IgD-negative memory B cell (primary cell): Measurements from ENCODE around the gene PRAME. TPM values are rescaled to one million over a fixed set of nuclear protein-coding genes. Genes with fewer than 3 reads are reported as not detected.
"Not testable (repeated sequence)": the region's sequence is repeated elsewhere in the genome, so short reads cannot be mapped to it uniquely, and the experiment has no call there.

Source experiments
- H3K27ac Mint-ChIP-seq, 3 donors: one replicate each; pipeline ENCODE4 v1.8.0; 2020 to 2022; ENCODE audit warnings: mild to moderate bottlenecking in 3 of 3, mixed read lengths in 3 of 3, moderate library complexity in 1 of 3
- H3K27me3 Mint-ChIP-seq: one replicate; pipeline ENCODE4 v1.8.0; 2021; ENCODE audit warnings: mixed read lengths
- H3K36me3 Mint-ChIP-seq: one replicate; pipeline ENCODE4 v1.8.0; 2020; ENCODE audit warnings: mild to moderate bottlenecking, mixed read lengths
- H3K4me1 Mint-ChIP-seq, 3 donors: one replicate each; pipeline ENCODE4 v1.8.0; 2020 to 2022; ENCODE audit warnings: mixed read lengths in 3 of 3, mild to moderate bottlenecking in 1 of 3
- H3K4me3 Mint-ChIP-seq, 4 donors: one replicate each; pipeline ENCODE4 v1.8.0; 2020 to 2022; ENCODE audit warnings: mild to moderate bottlenecking in 4 of 4, mixed read lengths in 4 of 4, moderate library complexity in 3 of 4
- H3K9me3 Mint-ChIP-seq, 3 donors: one replicate each; pipeline ENCODE4 v1.8.0; 2020 to 2021; ENCODE audit warnings: mixed read lengths in 3 of 3, mild to moderate bottlenecking in 1 of 3
- polyA plus RNA-seq: library from polyadenylated mRNA; unstranded; fragments of 300-500 nt; fragmentation: Illumina TruSeq; gene quantifications from one replicate; pipeline ENCODE4 v1.2.3, GENCODE V29; 2021

The PRAME gene, protein sequence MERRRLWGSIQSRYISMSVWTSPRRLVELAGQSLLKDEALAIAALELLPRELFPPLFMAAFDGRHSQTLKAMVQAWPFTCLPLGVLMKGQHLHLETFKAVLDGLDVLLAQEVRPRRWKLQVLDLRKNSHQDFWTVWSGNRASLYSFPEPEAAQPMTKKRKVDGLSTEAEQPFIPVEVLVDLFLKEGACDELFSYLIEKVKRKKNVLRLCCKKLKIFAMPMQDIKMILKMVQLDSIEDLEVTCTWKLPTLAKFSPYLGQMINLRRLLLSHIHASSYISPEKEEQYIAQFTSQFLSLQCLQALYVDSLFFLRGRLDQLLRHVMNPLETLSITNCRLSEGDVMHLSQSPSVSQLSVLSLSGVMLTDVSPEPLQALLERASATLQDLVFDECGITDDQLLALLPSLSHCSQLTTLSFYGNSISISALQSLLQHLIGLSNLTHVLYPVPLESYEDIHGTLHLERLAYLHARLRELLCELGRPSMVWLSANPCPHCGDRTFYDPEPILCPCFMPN
- not detected for polyA plus RNA-seq

DNA sequence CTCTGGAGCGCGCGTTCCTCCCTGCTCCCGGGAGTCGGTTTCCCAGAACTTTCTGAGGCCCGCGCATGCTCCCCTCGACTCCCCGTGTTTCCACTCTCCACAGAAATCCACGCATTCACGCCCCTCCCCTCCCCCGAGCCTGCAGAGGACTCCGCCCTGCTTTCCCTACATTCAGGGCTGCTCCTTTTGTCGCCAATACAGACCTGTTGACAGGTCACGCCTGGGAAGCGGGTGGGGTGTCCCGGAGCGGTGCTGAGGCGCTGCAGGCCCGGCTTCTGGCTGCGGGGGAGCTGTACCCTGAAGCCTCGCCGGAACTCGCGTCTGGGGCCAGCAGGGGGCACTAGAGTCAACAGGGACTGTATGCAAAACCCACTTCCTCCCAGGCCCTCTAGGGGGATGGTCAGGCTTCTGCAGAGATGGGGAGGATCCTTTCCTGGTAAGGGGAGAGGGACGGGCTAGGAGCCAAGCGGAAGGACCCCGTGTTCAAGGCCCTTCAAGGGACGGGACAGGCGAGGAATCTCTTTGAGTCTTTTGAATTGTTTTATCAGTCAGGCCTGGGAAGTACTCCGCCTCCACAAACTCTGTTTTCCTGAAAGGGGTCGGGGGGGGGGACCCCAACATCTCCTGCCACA, at the start of gene PRAME:
Gene PRAME (minus strand): TSS at position 294 of the 632 bp plus-strand sequence. CDS start 2,433 bp downstream, outside the sequence.
- Mint-ChIP-seq H3K27ac (peak within 1 kb of the TSS in 2 of 3 donors; percentile 84 to 88), H3K36me3 (peaks cover 2% of the 10 kb centered on the region), H3K4me3 (peak within 1 kb of the TSS; percentile 45 to 83 (median 63)), H3K9me3 (no peaks in the 10 kb centered on the region), H3K4me1 (peaks cover 2 to 6% (median 6%) of the 10 kb centered on the region in 3 donors), H3K27me3 (no peaks in the 10 kb centered on the region)

DNA sequence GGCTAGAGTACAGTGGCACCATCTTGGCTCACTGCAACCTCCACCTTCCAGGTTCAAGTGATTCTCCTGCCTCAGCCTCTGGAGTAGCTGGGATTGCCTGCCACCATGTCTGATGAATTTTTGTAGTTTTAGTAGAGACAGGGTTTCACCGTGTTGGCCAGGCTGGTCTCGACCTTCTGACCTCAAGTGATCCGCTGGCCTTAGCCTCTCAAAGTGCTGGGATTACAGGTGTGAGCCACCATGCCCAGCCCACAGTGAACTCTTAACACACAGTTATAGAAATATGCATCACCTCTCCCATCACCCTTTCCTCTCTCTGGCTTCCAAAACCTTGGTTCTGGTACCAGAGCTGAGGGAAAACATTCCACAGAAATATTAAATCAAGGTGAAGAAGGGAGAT, 49.0 kb upstream of the PRAME start:
- peaks cover 11 to 28% (median 23%) of the 10 kb centered on the region in 3 donors for H3K4me1 Mint-ChIP-seq
- not testable (repeated sequence) for H3K9me3 Mint-ChIP-seq, H3K27me3 Mint-ChIP-seq, H3K27ac Mint-ChIP-seq, H3K4me3 Mint-ChIP-seq, H3K36me3 Mint-ChIP-seq

DNA sequence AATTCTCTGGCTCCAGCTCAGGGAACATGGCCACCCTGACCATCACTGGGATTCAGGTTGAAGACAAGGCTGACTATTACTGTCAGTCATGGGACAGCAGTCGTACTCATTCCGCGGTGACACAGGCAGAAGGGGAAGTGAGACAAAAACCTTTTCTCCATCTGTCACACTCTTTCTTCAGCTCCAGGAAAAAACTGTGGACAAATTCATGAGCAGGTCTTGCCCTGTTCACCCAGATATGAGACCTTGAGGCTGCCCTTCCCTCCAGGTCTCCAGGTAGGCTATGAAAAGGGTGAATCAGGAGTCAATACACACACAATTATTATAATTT, 46.0 kb upstream of the PRAME start:
- peaks cover 4% of the 10 kb centered on the region for H3K36me3 Mint-ChIP-seq
- peaks cover 0 to 5% (median 4%) of the 10 kb centered on the region in 3 donors for H3K9me3 Mint-ChIP-seq
- no peaks in the 10 kb centered on the region for H3K27me3 Mint-ChIP-seq
- peak overlapping the region in 3 of 4 donors; percentile 3 to 90 (median 30) for H3K4me3 Mint-ChIP-seq
- H3K4me1 Mint-ChIP-seq: peaks cover 11 to 30% (median 25%) of the 10 kb centered on the region in 3 donors
- peak overlapping the region in 2 of 3 donors; percentile 58 to 84 for H3K27ac Mint-ChIP-seq

DNA sequence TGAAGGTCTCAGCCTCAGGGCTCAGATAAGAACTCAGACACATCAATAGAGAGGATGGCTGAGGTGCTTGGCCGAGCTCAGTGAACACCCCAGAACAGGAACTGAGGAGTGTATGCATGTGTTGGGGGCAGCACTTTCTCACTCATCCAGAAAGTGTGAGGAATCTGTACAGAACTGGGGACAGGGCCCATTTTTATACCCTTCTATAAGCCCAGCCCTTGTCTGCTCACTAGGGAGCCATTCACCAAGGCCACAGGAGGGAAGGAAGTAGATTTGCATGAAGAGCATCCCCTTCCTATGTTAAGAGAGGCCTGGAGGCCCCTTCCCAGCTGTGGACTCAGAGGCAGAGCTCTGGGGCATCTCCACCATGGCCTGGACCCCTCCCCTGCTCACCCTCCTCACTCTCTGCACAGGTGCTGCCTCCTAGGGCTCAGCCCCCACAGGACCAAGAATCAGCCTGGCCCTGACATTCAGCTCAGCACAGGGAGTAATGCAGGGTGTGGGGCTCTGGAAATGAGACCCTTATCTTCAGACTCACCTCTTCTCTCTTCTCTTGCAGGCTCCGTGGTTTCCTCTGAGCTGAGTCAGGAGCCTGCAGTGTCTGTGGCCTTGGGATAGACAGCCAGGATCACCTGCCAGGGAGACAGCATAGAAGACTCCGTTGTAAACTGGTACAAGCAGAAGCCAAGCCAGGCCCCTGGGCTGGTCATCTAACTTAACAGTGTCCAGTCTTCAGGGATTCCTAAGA, 45.4 kb upstream of the PRAME start:
- peak overlapping the region in 3 of 4 donors; percentile 30 to 90 (median 33) for H3K4me3 Mint-ChIP-seq
- peaks cover 4% of the 10 kb centered on the region for H3K36me3 Mint-ChIP-seq
- peaks cover 0 to 5% (median 4%) of the 10 kb centered on the region in 3 donors for H3K9me3 Mint-ChIP-seq
- H3K4me1 Mint-ChIP-seq: peaks cover 11 to 30% (median 27%) of the 10 kb centered on the region in 3 donors
- peak overlapping the region in 2 of 3 donors; percentile 58 to 84 for H3K27ac Mint-ChIP-seq
- no peaks in the 10 kb centered on the region for H3K27me3 Mint-ChIP-seq

DNA sequence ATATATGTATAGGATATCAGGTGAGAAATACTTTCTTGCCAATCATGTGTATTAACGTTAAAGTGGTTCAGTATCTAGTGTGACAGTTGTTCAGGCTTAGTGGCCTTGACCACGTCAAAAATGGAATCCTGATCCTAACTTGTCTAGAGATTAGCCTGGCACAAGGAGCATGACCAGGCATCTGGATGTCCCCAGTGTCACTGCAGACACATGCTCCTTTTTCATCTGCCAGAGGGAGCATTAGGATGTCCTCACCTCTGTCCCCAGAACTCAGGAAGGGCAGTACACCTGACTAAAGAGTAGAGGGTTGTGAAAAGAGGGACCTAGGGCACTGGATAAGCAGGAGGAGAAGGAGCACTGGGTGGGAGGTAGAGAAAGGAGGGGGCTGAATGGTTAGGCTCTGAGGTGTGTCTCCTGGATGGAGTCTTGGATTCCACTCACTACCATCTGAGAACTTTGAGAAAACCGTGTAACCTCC, 44.4 kb upstream of the PRAME start:
- Mint-ChIP-seq H3K27ac (no peak overlapping the region), H3K4me1 (peaks cover 11 to 36% (median 30%) of the 10 kb centered on the region in 3 donors), H3K27me3 (no peaks in the 10 kb centered on the region), H3K4me3 (peak overlapping the region in 2 of 4 donors; percentile 12 to 17), H3K9me3 (peaks cover 0 to 5% (median 4%) of the 10 kb centered on the region in 3 donors), H3K36me3 (peaks cover under 1% of the 10 kb centered on the region)

DNA sequence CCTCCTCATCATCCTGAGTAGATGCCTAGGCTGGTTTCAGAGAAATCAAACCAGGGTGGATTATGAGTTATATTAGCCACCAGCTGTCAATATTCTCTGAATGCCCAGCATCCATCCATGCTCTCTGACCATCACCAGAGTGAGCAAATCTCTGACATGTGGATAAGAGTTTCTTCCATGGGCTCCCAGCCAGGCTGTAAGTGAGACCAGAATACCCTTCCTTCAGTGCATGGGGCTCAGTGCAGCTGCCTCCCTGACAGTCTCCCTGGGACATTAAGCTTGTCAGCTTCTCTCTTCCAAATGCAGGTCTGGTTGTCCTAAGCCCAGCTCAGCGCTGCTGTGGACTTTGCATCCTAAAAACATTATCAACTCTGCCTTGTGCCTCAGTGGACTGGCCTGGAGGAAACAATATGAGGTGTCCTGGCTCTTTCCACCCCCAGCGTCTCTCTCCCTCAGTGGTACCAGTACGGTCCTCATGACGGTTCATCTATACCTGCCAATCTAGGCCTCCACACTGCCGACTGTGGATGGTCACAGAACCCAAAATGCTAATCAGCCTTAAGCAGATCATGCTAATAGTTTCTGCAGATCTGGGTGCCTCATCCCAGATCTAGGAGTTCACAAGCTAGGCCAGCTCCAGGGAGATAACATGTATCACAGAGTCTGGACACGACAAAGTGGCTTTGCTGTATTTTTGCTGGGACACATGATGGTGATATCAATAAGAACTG, 41.6 kb upstream of the PRAME start:
- peaks cover 16 to 41% (median 38%) of the 10 kb centered on the region in 3 donors for H3K4me1 Mint-ChIP-seq
- H3K27ac Mint-ChIP-seq: no peak overlapping the region
- no peak overlapping the region for H3K4me3 Mint-ChIP-seq
- H3K9me3 Mint-ChIP-seq: peaks cover 0 to 5% (median 2%) of the 10 kb centered on the region in 3 donors
- no peaks in the 10 kb centered on the region for H3K36me3 Mint-ChIP-seq
- peaks cover 7% of the 10 kb centered on the region for H3K27me3 Mint-ChIP-seq

DNA sequence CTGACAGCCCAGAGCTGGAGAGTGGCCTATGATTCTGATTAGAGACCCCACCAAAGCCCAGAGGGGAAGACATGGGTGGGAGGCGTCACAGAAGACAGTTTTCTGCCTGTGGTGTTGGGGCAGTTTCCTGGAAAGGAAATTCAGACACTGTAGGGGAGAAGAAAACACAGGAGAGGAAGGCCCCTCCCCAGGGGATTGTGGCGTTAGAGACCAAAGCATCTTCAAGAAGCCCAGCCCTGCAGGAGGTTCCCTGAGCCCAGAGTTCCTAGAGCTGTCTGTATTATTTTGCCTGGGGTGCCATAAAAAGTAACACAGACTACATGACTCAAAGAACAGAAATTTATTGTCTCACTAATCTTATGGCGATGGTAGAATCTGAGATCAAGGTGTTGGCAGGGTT, 40.2 kb upstream of the PRAME start:
- Mint-ChIP-seq H3K27me3 (peaks cover 7% of the 10 kb centered on the region), H3K36me3 (no peaks in the 10 kb centered on the region), H3K9me3 (peaks cover 0 to 5% (median 2%) of the 10 kb centered on the region in 3 donors), H3K4me1 (peaks cover 7 to 27% (median 25%) of the 10 kb centered on the region in 3 donors), H3K27ac (no peak overlapping the region), H3K4me3 (peak overlapping the region in 1 of 4 donors; percentile 68)

DNA sequence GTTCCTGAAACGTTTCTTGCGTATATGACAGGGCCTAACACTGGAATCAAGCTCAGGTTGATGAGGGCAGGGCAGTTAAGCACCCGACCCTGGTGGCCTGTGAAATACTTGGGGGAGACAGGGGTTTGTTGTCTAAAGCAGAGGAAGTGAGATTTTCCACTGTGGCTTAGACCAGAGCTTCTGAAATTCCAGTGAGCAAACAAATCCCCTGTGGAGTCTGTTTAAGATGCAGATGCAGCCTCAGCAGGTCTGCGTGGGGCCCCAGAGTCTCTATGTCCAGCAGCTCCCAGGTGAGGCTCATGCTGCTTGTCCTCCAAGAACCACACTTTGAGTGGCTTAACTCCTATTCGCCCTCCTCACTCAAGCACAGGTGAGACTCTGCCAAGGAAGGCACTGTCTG, 39.1 kb upstream of the PRAME start:
- H3K27ac Mint-ChIP-seq: no peak overlapping the region
- peaks cover 7% of the 10 kb centered on the region for H3K27me3 Mint-ChIP-seq
- peaks cover 0 to 5% (median 2%) of the 10 kb centered on the region in 3 donors for H3K9me3 Mint-ChIP-seq
- no peak overlapping the region for H3K4me3 Mint-ChIP-seq
- H3K4me1 Mint-ChIP-seq: peaks cover 12 to 23% (median 19%) of the 10 kb centered on the region in 3 donors
- no peaks in the 10 kb centered on the region for H3K36me3 Mint-ChIP-seq

DNA sequence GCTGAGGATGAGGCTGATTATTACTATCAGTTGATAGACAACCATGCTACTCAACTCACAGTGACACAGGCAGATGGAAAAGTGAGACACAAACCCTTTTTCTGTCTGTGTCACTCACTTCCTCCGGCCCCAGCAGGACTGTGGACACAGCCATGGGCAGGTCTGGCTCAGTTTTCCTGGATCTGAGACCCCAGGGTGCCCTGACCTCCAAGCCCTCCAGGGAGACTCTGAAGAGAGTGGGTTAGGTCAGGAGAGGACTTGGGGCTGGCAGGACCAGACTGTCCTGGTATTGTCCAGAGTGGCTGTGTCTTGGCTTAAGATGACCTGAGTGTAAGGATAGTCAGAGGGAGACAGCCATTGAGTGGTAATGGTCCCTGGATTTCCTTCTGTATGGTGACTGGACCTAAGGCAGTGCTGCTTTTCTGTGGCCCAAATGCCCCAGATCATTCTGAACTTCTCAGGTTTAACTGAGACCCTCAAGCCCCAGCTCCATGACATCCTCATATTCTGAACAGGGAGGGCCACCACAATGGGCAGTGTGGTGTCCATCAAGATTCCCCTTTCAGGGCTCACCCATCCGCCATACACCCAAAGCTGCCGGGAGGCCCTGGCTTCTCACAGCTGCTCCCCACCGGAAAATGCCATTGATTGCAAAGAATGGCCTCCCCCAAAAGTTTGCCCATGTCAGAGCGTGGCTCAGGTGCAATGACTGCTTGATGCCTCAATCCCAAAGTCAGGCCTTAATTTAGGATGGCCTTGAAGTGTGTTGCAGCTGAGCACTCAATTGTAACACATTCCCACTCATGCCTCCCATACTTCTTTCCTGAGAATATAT, 36.2 kb upstream of the PRAME start:
- peaks cover 7% of the 10 kb centered on the region for H3K27me3 Mint-ChIP-seq
- H3K27ac Mint-ChIP-seq: no peak overlapping the region
- peaks cover 12 to 20% (median 18%) of the 10 kb centered on the region in 3 donors for H3K4me1 Mint-ChIP-seq
- peaks cover 0 to 5% (median 0%) of the 10 kb centered on the region in 3 donors for H3K9me3 Mint-ChIP-seq
- no peaks in the 10 kb centered on the region for H3K36me3 Mint-ChIP-seq
- H3K4me3 Mint-ChIP-seq: no peak overlapping the region

DNA sequence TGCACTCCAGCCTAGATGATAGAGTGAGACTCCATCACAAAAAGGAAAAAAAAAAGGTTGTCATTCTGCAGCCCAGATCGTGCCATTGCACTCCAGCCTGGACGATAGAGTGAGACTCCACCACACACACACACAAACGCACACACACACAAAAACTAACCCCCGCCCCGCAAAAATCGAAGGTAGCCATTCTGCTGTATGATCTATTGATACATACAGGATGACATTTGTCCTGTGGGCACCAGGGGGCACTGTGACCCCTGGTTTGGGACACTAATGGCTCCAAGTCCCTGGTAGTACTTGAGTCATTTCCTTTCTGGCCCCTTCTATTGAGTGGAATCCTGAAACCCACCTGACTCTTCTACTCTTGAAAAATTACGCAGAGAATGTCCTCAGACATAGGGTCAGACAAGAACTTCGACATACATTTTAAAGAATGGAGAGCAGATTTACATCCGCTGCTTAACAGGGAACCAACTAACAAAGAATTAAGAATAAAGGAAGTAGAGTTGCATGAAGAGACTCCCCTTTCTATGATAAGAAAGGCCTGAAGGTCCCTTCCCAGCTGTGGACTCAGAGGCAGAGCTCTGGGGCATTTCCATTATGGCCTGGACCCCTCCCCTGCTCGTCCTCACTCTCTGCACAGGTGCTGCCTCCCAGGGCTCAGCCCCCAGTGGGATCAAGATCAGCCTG, 35.0 kb upstream of the PRAME start:
- Mint-ChIP-seq H3K27ac (peak overlapping the region; percentile 3 to 80 (median 73)), H3K9me3 (peaks cover 0 to 5% (median 0%) of the 10 kb centered on the region in 3 donors), H3K27me3 (peaks cover 7% of the 10 kb centered on the region), H3K4me1 (peaks cover 12 to 19% (median 14%) of the 10 kb centered on the region in 3 donors), H3K36me3 (no peaks in the 10 kb centered on the region), H3K4me3 (peak overlapping the region in 1 of 4 donors; percentile 5)

DNA sequence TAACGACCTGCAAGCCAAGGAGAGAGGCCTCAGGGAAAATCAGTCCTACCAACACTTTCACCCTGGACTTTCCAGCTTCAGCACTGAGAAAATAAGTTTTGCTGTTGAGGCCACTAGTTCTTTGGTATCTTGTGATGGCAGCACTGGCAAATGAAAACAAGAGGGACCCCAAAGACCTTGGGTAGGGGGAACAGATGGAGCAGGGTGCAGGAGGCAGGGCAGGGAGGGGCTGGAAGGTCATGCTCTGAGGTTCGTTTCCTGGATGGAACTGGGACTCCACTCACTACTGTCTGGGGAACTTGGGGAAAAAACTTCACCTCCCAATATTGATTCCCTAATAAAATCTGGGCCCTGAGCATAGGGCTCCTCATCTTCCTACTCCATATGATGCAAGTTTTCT, 34.2 kb upstream of the PRAME start:
- H3K4me3 Mint-ChIP-seq: no peak overlapping the region
- H3K27me3 Mint-ChIP-seq: peaks cover 7% of the 10 kb centered on the region
- H3K27ac Mint-ChIP-seq: no peak overlapping the region
- no peaks in the 10 kb centered on the region for H3K36me3 Mint-ChIP-seq
- H3K4me1 Mint-ChIP-seq: peaks cover 13 to 21% (median 19%) of the 10 kb centered on the region in 3 donors
- H3K9me3 Mint-ChIP-seq: peaks cover 0 to 5% (median 0%) of the 10 kb centered on the region in 3 donors

DNA sequence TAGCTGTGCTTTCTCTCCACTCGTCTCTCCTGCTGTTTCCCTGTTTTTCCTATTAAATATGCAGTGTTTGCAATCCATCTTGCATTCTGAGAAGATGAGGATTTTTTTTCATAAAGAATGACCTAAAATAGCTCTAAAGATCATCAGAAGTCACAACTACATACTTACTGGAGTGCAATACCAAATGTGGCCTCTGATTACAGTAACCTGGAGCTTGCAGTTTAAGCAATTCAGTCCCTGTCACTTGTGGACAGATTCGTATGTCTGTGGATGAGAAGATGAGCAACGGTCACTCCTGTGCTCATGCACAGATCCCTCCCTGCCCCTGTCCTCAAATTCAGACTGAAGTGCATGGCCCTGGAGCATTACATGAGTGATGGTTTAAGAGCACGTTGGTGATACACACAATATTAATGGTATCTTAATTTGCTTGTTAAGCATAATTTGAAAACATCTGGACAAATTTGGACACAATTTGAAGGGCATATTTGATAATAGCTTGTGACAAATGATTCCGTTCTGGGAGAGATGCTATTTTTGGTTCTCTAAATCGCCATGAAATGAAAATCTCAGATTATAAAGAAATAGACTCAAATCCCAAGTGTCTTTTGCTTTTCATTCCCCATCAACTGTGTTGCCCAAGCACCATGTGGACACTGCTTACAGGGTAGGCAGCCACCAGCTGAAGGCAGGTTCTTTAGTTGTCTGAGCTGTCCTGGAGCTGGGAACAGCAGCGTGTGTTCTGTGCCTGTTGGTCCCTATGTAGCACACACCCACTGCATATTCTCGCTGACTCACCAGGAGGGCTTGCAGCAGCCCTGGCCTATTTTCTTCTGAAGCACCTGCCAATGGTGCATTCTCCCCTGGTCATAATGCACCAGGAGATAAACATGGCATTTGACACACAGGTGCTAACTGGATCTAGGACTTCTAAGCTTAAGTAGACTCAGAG, 32.6 kb upstream of the PRAME start:
- no peaks in the 10 kb centered on the region for H3K36me3 Mint-ChIP-seq
- H3K4me1 Mint-ChIP-seq: peaks cover 4 to 19% (median 16%) of the 10 kb centered on the region in 3 donors
- no peaks in the 10 kb centered on the region for H3K27me3 Mint-ChIP-seq
- no peak overlapping the region for H3K4me3 Mint-ChIP-seq
- no peak overlapping the region for H3K27ac Mint-ChIP-seq
- no peaks in the 10 kb centered on the region for H3K9me3 Mint-ChIP-seq
